GM12891 (cell line): ENCODE measurements around the gene FAM83E.
"Not testable (repeated sequence)": the region's sequence is repeated elsewhere in the genome, so short reads cannot be mapped to it uniquely, and the experiment has no call there.

ENCODE experiments used
- PAX5 ChIP-seq: IDR thresholded peaks from 2 replicates; pipeline ENCODE4 v1.6.1; 2011; ENCODE audit warnings: low read length, moderate library complexity, mild to moderate bottlenecking; ENCODE audit not compliant: insufficient read depth, severe bottlenecking
- POLR2A ChIP-seq: IDR thresholded peaks from 2 replicates; pipeline ENCODE4 v1.6.1; 2011; ENCODE audit warnings: low read depth, low read length, control low read depth
- POLR2AphosphoS5 ChIP-seq: IDR thresholded peaks from 2 replicates; pipeline ENCODE4 v1.6.1; 2011; ENCODE audit warnings: low read depth, low read length, control low read depth
- POU2F2 ChIP-seq: IDR thresholded peaks from 2 replicates; pipeline ENCODE4 v1.6.1; 2011; ENCODE audit warnings: low read depth, mild to moderate bottlenecking, control low read depth, low read length, moderate library complexity
- SPI1 ChIP-seq: IDR thresholded peaks from 2 replicates; pipeline ENCODE4 v1.6.1; 2011; ENCODE audit warnings: low read depth, low read length, control low read depth
- TAF1 ChIP-seq: IDR thresholded peaks from 2 replicates; pipeline ENCODE4 v1.6.1; 2011; ENCODE audit warnings: low read depth, low read length, control low read depth

DNA sequence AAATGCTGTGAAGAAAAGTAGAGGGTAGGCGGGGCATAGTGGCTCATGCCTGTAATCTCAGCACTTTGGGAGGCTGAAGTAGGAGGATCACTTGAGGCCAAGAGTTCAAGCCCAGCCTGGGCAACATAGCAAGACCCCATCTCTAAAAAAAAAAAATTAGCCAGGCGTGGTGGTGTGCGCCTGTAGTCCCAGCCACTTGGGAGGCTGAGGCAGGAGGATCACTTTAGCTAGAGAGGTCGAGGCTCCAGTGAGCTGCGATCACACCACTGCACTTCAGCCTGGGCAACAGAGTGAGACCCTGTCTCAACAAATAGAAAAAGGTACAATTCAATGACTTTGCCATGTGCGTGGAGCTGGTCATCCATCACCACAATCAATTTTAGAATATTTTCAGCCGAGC lies 37.0 kb downstream of the FAM83E start:
- not testable (repeated sequence) for TF ChIP-seq POLR2A, POLR2AphosphoS5, TAF1, SPI1, POU2F2, PAX5
